ENCODE measurements around the gene WDR77. TPM values are rescaled to one million over a fixed set of nuclear protein-coding genes. Genes with fewer than 3 reads are reported as not detected.

Gene WDR77
- total RNA-seq, 1 donor from 2014 or later = 35.0 TPM

Other genes with a start within 250 kb of the WDR77 start
- gene DENND2D, start 248.6 kb downstream of the WDR77 start, total RNA-seq = 1.4 TPM in 2 replicates
- gene CHI3L2, start 221.5 kb downstream of the WDR77 start, total RNA-seq = not detected in 2 replicates
- gene CHIA, start 158.4 kb downstream of the WDR77 start, total RNA-seq = not detected in 2 replicates
- 0.26 and 0.89 TPM in 2 replicates for gene OVGP1, start 21.5 kb downstream of the WDR77 start, total RNA-seq
- 178 and 279 TPM in 2 replicates for gene ATP5PB, start 208 bp upstream of the WDR77 start, total RNA-seq
- under 0.01 and 0.13 TPM in 2 replicates for gene C1orf162, start 24.7 kb upstream of the WDR77 start, total RNA-seq
- 0.13 TPM in 1 of 2 replicates, not detected in the other for gene ADORA3, start 54.4 kb upstream of the WDR77 start, total RNA-seq
- not detected in 2 replicates for gene TMIGD3, start 54.4 kb upstream of the WDR77 start, total RNA-seq
- 8.9 and 13.3 TPM in 2 replicates for gene RAP1A, start 170.5 kb upstream of the WDR77 start, total RNA-seq

Data from dermis microvascular lymphatic vessel endothelial cell (primary cell).